ENCODE measurements around the gene COL10A1.

GRCh38 chr6:116158641-116159040 lies 32.7 kb upstream of the COL10A1 start:
- TF ChIP-seq CTCF (IDR thresholded peaks at IDR 0.05), result no peak
- no peak for TF ChIP-seq POLR2A (IDR thresholded peaks at IDR 0.05)
- no peak for TF ChIP-seq EP300 (IDR thresholded peaks at IDR 0.05)
